ENCODE results near the gene ZNF414.

DNA sequence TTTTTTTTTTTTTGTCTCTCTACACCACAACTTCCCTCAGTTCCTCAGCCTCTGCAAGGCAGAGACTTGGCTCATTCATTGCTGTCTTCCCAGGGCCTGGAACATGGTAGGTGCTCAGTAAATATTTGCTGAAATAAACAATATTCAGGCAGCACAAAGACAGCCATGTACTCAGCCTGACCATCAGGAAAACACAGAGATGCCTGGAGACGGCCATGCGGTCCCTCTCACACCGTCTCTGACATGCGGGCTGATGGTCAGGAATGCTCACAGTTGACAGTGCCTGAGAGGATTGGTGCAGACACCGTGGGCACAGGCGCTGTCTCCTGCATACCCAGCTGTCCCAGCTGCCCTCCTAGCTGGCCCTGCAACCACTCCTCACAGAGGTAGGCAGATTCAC, 12.5 kb downstream of the ZNF414 start:
- TF ChIP-seq, protein P1, sequence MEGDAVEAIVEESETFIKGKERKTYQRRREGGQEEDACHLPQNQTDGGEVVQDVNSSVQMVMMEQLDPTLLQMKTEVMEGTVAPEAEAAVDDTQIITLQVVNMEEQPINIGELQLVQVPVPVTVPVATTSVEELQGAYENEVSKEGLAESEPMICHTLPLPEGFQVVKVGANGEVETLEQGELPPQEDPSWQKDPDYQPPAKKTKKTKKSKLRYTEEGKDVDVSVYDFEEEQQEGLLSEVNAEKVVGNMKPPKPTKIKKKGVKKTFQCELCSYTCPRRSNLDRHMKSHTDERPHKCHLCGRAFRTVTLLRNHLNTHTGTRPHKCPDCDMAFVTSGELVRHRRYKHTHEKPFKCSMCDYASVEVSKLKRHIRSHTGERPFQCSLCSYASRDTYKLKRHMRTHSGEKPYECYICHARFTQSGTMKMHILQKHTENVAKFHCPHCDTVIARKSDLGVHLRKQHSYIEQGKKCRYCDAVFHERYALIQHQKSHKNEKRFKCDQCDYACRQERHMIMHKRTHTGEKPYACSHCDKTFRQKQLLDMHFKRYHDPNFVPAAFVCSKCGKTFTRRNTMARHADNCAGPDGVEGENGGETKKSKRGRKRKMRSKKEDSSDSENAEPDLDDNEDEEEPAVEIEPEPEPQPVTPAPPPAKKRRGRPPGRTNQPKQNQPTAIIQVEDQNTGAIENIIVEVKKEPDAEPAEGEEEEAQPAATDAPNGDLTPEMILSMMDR (conservative IDR thresholded peaks at IDR 0.05; ENCODE audit: low read depth, low read length), result no peak
- TF ChIP-seq POLR2A (IDR thresholded peaks at IDR 0.05; ENCODE audit: low read depth, low read length), result no peak
- TF ChIP-seq MXI1 (IDR thresholded peaks at IDR 0.05; ENCODE audit: borderline replicate concordance, low read depth, low read length), result no peak
- no peak for TF ChIP-seq FOS (IDR thresholded peaks at IDR 0.05; ENCODE audit: low read depth, low read length)
- TF ChIP-seq SMC3 (IDR thresholded peaks at IDR 0.05; ENCODE audit: low read depth, low read length), result no peak
- TF ChIP-seq, protein P2, sequence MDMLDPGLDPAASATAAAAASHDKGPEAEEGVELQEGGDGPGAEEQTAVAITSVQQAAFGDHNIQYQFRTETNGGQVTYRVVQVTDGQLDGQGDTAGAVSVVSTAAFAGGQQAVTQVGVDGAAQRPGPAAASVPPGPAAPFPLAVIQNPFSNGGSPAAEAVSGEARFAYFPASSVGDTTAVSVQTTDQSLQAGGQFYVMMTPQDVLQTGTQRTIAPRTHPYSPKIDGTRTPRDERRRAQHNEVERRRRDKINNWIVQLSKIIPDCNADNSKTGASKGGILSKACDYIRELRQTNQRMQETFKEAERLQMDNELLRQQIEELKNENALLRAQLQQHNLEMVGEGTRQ (IDR thresholded peaks at IDR 0.05; ENCODE audit: low read depth, low read length), result no peak

Measured in IMR-90 (cell line).